Upper lobe of right lung (tissue), 1 donor: ENCODE results near the gene FOXJ3. TPM values are rescaled to one million over a fixed set of nuclear protein-coding genes. Genes with fewer than 3 reads are reported as not detected.

ENCODE experiments used
- ATAC-seq: fragments of 200-7000 bp; cut with Tn5 transposase; one replicate; pipeline ENCODE4 v1.9.1; 2020; ENCODE audit warnings: mild to moderate bottlenecking, moderate library complexity
- DNase-seq: peaks from one replicate; pipeline ENCODE4 v3.0.0-alpha.2; 2020
- H3K27ac ChIP-seq: fragments of 200-600 bp; one replicate; pipeline ENCODE4 v1.8.0; 2022
- H3K27me3 ChIP-seq: fragments of 200-600 bp; one replicate; pipeline ENCODE4 v1.8.0; 2022; ENCODE audit warnings: mild to moderate bottlenecking
- H3K36me3 ChIP-seq: fragments of 200-600 bp; one replicate; pipeline ENCODE4 v1.8.0; 2022
- H3K4me1 ChIP-seq: fragments of 200-600 bp; one replicate; pipeline ENCODE4 v1.8.0; 2022
- H3K4me3 ChIP-seq: fragments of 200-600 bp; one replicate; pipeline ENCODE4 v1.8.0; 2022; ENCODE audit warnings: mild to moderate bottlenecking
- H3K9me3 ChIP-seq: fragments of 200-600 bp; one replicate; pipeline ENCODE4 v1.8.0; 2022
- intact Hi-C: fragments of 100-400 bp; cut with DNase I; formaldehyde crosslinking; loops from one replicate; pipeline ENCODE4 v1.11.0; 2022
- total RNA-seq: library from RNA; stranded (reverse); fragmentation: NEBNext Ultra II Directional; extraction: Animal tissue kit (Norgen Biotek cat#: 25700); gene quantifications from one replicate; pipeline ENCODE4 v1.2.1, GENCODE V29; 2021
- TF ChIP-seq, protein P1 (sequence below): fragments of 200-600 bp; IDR thresholded peaks from one replicate; pipeline ENCODE4 v1.8.0; 2022; ENCODE audit warnings: antibody characterized with exemption
- donor health status: DM: no; HTN: yes; CAD: no; lungs with severe emphysema.

Gene FOXJ3
- total RNA-seq, 1 donor from 2014 or later, result 47.0 TPM

DNA sequence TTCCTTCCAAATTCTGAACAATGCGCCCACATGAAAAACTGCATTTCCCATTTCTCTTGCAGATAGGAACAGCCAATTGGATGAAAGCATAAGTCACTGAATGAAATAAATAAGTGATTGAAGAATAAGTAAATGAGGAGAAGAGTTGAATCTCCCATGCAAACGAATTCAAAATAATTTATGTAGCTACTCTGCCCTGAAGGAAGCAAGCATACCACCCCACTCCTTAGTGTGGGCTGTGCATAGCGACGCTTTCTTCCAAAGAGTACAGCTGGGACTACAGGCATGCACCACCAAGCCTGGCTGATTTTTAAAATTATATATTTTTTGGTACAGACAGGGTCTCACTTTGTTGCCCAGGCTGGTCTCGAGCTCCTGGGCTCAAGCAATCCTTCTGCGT, 29.1 kb upstream of the FOXJ3 start:
- intact Hi-C loops, result no loop called here
- ATAC-seq (no peak), DNase-seq (no peak)
- no peak overlapping the region for H3K27ac ChIP-seq
- TF ChIP-seq, protein P1, sequence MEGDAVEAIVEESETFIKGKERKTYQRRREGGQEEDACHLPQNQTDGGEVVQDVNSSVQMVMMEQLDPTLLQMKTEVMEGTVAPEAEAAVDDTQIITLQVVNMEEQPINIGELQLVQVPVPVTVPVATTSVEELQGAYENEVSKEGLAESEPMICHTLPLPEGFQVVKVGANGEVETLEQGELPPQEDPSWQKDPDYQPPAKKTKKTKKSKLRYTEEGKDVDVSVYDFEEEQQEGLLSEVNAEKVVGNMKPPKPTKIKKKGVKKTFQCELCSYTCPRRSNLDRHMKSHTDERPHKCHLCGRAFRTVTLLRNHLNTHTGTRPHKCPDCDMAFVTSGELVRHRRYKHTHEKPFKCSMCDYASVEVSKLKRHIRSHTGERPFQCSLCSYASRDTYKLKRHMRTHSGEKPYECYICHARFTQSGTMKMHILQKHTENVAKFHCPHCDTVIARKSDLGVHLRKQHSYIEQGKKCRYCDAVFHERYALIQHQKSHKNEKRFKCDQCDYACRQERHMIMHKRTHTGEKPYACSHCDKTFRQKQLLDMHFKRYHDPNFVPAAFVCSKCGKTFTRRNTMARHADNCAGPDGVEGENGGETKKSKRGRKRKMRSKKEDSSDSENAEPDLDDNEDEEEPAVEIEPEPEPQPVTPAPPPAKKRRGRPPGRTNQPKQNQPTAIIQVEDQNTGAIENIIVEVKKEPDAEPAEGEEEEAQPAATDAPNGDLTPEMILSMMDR, result no peak
- no peaks in the 10 kb centered on the region for H3K27me3 ChIP-seq
- H3K4me1 ChIP-seq, result no peaks in the 10 kb centered on the region
- no peaks in the 10 kb centered on the region for H3K9me3 ChIP-seq
- no peaks in the 10 kb centered on the region for H3K36me3 ChIP-seq
- no peak overlapping the region for H3K4me3 ChIP-seq

DNA sequence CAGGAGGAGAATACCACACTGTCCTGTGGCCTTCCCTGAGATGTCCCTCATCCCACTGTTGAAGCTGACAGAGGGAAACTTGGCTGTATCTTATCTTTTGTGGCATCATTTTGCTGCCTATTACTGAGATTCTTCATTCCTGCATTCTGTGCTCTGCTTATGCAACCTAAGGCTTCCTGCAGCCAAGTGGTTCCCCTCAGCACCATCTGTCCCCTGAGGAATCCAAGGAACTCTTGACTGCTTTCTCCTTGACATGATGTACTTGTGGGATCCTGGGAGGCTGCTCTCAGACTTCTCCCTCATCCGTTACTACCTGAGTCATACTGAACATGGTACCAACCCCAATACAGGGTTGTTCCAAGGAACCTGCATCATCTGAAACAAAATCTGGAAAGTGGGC, 24.4 kb upstream of the FOXJ3 start:
- no peak for ATAC-seq
- intact Hi-C loops, result no loop called here
- H3K36me3 ChIP-seq, result no peaks in the 10 kb centered on the region
- H3K4me3 ChIP-seq, result no peak overlapping the region
- no peaks in the 10 kb centered on the region for H3K9me3 ChIP-seq
- no peaks in the 10 kb centered on the region for H3K4me1 ChIP-seq
- H3K27me3 ChIP-seq, result no peaks in the 10 kb centered on the region
- DNase-seq, result no peak
- H3K27ac ChIP-seq, result no peak overlapping the region
- TF ChIP-seq, protein P1, result no peak

DNA sequence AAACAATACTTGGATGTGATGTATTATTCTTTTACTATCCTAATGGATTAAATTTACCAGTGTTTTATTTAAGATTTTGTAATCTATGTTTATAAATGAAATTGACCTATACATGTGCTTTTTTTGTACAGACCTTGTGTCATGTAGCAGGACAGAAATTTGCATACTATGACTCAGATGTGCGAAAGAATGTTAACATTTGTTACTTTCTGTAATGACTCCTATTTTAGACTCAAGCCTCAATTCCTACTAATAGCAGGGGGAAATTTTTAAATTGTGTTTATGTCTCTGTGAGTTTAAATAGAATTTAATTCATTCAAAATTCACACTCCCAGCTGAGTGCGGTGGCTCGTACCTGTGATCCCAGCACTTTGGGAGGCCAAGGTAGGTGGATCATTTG, 23.8 kb upstream of the FOXJ3 start:
- Histone ChIP-seq H3K4me1 (no peaks in the 10 kb centered on the region), H3K4me3 (no peak overlapping the region), H3K27ac (no peak overlapping the region), H3K36me3 (no peaks in the 10 kb centered on the region), H3K27me3 (no peaks in the 10 kb centered on the region), H3K9me3 (no peaks in the 10 kb centered on the region)
- ATAC-seq (no peak), DNase-seq (no peak)
- TF ChIP-seq, protein P1, result no peak
- intact Hi-C loops, result no loop called here

DNA sequence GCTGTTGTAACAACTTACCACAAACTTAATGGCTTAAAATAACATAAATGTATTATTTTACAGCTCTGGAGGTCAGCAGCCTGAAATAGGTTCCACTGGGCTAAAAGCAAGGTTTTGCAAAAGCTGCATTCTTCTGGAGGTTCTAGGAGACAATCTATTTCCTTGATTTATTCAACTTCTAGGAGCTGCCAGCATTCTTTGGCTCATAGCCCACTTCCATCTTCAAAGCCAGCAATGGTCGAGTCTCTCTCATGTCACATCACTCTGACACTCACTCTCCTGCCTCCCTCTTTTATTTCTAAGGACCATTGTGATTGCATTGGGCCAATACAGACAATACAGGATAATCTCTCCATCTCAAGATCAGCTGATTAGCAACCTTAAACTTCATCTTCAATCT, 15.1 kb upstream of the FOXJ3 start:
- H3K36me3 ChIP-seq, result no peaks in the 10 kb centered on the region
- H3K27ac ChIP-seq, result no peak overlapping the region
- H3K4me3 ChIP-seq, result no peak overlapping the region
- no peaks in the 10 kb centered on the region for H3K9me3 ChIP-seq
- H3K4me1 ChIP-seq, result no peaks in the 10 kb centered on the region
- no peak for ATAC-seq
- intact Hi-C loops, result no loop called here
- no peak for DNase-seq
- TF ChIP-seq, protein P1, result no peak
- H3K27me3 ChIP-seq, result peaks cover 13% of the 10 kb centered on the region

DNA sequence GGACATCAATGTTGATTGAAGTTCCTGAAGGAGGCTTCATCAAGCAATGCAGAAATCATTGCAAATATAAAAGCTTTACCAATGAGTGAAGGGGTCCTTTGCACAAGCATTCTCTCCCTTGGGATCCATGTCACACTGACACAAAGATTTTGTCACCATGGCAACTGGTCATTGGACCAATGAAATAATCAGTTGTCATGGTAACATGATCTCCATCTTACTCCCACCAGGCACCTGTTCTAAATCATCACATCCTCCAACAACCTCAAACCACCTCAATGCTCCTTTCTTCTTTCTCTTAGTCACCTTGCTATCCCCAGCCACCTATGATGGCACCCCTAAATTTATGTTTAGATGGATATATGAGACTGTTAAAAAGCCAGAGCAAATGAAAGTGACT, 13.5 kb upstream of the FOXJ3 start:
- no peak overlapping the region for H3K4me3 ChIP-seq
- TF ChIP-seq, protein P1, result no peak
- ATAC-seq (no peak), DNase-seq (no peak)
- H3K27ac ChIP-seq, result no peak overlapping the region
- no peaks in the 10 kb centered on the region for H3K4me1 ChIP-seq
- no peaks in the 10 kb centered on the region for H3K9me3 ChIP-seq
- intact Hi-C loops, result no loop called here
- H3K27me3 ChIP-seq, result peaks cover 13% of the 10 kb centered on the region
- no peaks in the 10 kb centered on the region for H3K36me3 ChIP-seq

DNA sequence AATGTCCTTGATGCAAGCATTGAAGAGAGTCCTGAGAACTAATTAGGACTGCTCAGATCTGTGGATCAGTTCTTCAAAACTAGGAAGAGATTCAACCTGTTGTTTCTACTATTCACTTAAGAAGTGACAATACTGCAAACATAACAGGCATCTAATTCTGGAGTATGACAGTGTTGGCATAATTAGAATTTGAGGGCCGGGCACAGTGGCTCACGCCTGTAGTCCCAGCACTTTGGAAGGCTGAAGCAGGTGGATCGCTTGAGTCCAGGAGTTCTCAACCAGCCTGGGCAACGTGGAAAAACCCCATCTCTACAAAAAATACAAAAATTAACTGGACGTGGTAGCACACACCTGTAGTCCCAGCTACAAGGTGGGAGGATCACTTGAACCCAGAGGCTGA, 8.0 kb upstream of the FOXJ3 start:
- TF ChIP-seq, protein P1, result no peak
- intact Hi-C loops, result no loop called here
- H3K36me3 ChIP-seq, result no peaks in the 10 kb centered on the region

More for the DNA sequence above, 8.0 kb upstream of the FOXJ3 start:
- Histone ChIP-seq H3K27ac (no peak overlapping the region), H3K27me3 (no peaks in the 10 kb centered on the region), H3K4me1 (peaks cover 3% of the 10 kb centered on the region), H3K9me3 (no peaks in the 10 kb centered on the region), H3K4me3 (no peak overlapping the region)
- no peak for DNase-seq
- no peak for ATAC-seq
